Adrenal gland (tissue), 12 donors: ENCODE data around the gene CAMK1D. TPM values are rescaled to one million over a fixed set of nuclear protein-coding genes. Genes with fewer than 3 reads are reported as not detected.
A peak's percentile ranks its signal among the peaks of the same experiment; 100 is the strongest.

Experiments
- DNase-seq, 7 donors: peaks; one replicate each; pipeline ENCODE4 v3.0.0-alpha.2; 2019 to 2020
- H3K27ac ChIP-seq, 5 donors: fragments of 200-600 bp; sonication (generic) in 4 of 5; 1 replicate in 3 of 5; 2 replicates in 2 of 5; pipeline versions ENCODE4 v1.5.1 to v1.8.0; 2016 to 2020; ENCODE audit warnings: mild to moderate bottlenecking in 1 of 5
- H3K27me3 ChIP-seq: fragments of 200-600 bp; 2 replicates; pipeline ENCODE4 v1.8.0; 2021
- H3K36me3 ChIP-seq, 2 donors: fragments of 200-600 bp; replicated peaks in 1 of 2; 1 replicate in 1 of 2; 2 replicates in 1 of 2; pipeline versions ENCODE4 v1.5.1 to v1.8.0; 2018 to 2022
- H3K4me1 ChIP-seq, 2 donors: fragments of 200-600 bp; replicated peaks in 1 of 2; 1 replicate in 1 of 2; 2 replicates in 1 of 2; pipeline versions ENCODE4 v1.5.1 to v1.8.0; 2018 to 2021
- H3K4me3 ChIP-seq, 4 donors: fragments of 200-600 bp; sonication (generic) in 3 of 4; one replicate each; pipeline ENCODE4 v1.5.1; 2016 to 2018
- H3K9me3 ChIP-seq, 3 donors: fragments of 200-600 bp; sonication (generic) in 1 of 3; replicated peaks in 1 of 3; 1 replicate in 2 of 3; 2 replicates in 1 of 3; pipeline versions ENCODE4 v1.5.1 to v1.8.0; 2016 to 2021
- CTCF ChIP-seq, 6 experiments: fragments of 450-650 bp in 4 of 6; fragments of 200-600 bp in 2 of 6; sonication (generic) in 1 of 6; IDR thresholded peaks; 1 replicate in 5 of 6; 2 replicates in 1 of 6; pipeline versions ENCODE4 v1.5.1 to v1.8.0; 2016 to 2021; ENCODE audit warnings: antibody characterized with exemption in 6 of 6, mild to moderate bottlenecking in 2 of 6, moderate library complexity in 1 of 6
- POLR2A ChIP-seq, 2 donors: fragments of 450-650 bp; IDR thresholded peaks; one replicate each; pipeline ENCODE4 v1.6.1; 2017; ENCODE audit warnings: antibody characterized with exemption in 2 of 2, mild to moderate bottlenecking in 2 of 2, moderate library complexity in 1 of 2
- WGBS, 4 donors: extraction: QIAGEN DNeasy Blood & Tissue Kit in 2 of 4; methylation state at CpG; one replicate each; pipeline versions ENCODE4 v1.1.5 to v1.1.7; 2013 to 2017; 5-methylcytosine and 5-hydroxymethylcytosine counted together
- intact Hi-C, 2 donors: fragments of 100-400 bp; cut with DNase I; formaldehyde crosslinking; loops; one replicate each; pipeline versions ENCODE4 v1.14.1 to v1.15.0; 2022 to 2023
- polyA plus RNA-seq, 3 donors: library from polyadenylated mRNA; stranded (reverse); fragments of 200-250 nt in 2 of 3; fragments of 350-450 nt in 1 of 3; fragmentation: Illumina TruSeq in 1 of 3; extraction: RNeasy Lipid Tissue Mini Kit (QIAGEN cat#74804) in 1 of 3; gene quantifications; one replicate each; pipeline ENCODE4 v1.2.3, GENCODE V29; 2013 to 2014
- total RNA-seq, 9 donors: library from RNA; depleted of rRNA in 4 of 9; stranded (reverse); fragments of >200 nt in 4 of 9; fragments of 120-200 nt in 1 of 9; fragmentation: NEBNext Ultra II Directional in 1 of 9; extraction: Animal tissue kit (Norgen Biotek cat#: 25700) in 1 of 9; gene quantifications; one replicate each; pipeline versions ENCODE4 v1.1.0 to v1.2.4, GENCODE V29; 2013 to 2023
- donor health status: healthy with polysubstance abuse.
- donor health status: Bipolar disorder and iron deficiency.
- donor health status: DM: yes; HTN: yes; CAD: no.
- donor health status: DM: no; HTN: no; CAD: no.
- donor health status: DM: no; HTN: no; CAD: no.
- donor health status: DM: yes; HTN: yes; CAD: no.

Gene CAMK1D
- total and polyA plus RNA-seq, 12 donors = 2.3 to 9.4 (median 6.5) TPM

- TF ChIP-seq CTCF (IDR thresholded peaks at IDR 0.05) = no peak
- no peak for TF ChIP-seq POLR2A (IDR thresholded peaks at IDR 0.05)
- Histone ChIP-seq H3K4me1 (peaks cover 0 to 15% of the 10 kb centered on the region in 2 donors), H3K36me3 (no peaks in the 10 kb centered on the region), H3K4me3 (no peak overlapping the region), H3K27ac (no peak overlapping the region), H3K27me3 (no peaks in the 10 kb centered on the region), H3K9me3 (no peaks in the 10 kb centered on the region)
- no peak for DNase-seq
- intact Hi-C loops = no loop called here
- 0 to 85% (median 57%) methylated on average over 1 of the region's 1 CpG for WGBS, 4 donors
Observed at GRCh38 chr10:12846718-12847117, 497.4 kb downstream of the CAMK1D start.

GRCh38 chr10:12847361-12847975 is 498.1 kb downstream of the CAMK1D start:
- H3K27ac ChIP-seq = no peak overlapping the region
- no peaks in the 10 kb centered on the region for H3K36me3 ChIP-seq
- peaks cover 0 to 15% of the 10 kb centered on the region in 2 donors for H3K4me1 ChIP-seq
- no peak overlapping the region for H3K4me3 ChIP-seq
- no peaks in the 10 kb centered on the region for H3K9me3 ChIP-seq
- DNase-seq = peak in 1 of 7 donors; percentile 24
- no peaks in the 10 kb centered on the region for H3K27me3 ChIP-seq
- intact Hi-C loops = no loop called here
- TF ChIP-seq POLR2A (IDR thresholded peaks at IDR 0.05) = no peak
- peak in 1 of 6 experiments; percentile 10 for TF ChIP-seq CTCF (IDR thresholded peaks at IDR 0.05)
- WGBS, 4 donors = 48 to 100% (median 62%) methylated on average over 2 to 14 of the region's 14 CpGs

- no peak overlapping the region for H3K27ac ChIP-seq
- intact Hi-C loops = no loop called here
- no peaks in the 10 kb centered on the region for H3K9me3 ChIP-seq
- H3K4me3 ChIP-seq = no peak overlapping the region
- WGBS, 4 donors = 82 to 87% (median 85%) methylated on average over 11 of the region's 11 CpGs
- no peaks in the 10 kb centered on the region for H3K36me3 ChIP-seq
- no peaks in the 10 kb centered on the region for H3K27me3 ChIP-seq
- TF ChIP-seq POLR2A (IDR thresholded peaks at IDR 0.05) (no peak), CTCF (IDR thresholded peaks at IDR 0.05) (no peak)
- peaks cover 0 to 15% of the 10 kb centered on the region in 2 donors for H3K4me1 ChIP-seq
- no peak for DNase-seq
Observed at GRCh38 chr10:12848439-12849173, 499.3 kb downstream of the CAMK1D start.

DNA sequence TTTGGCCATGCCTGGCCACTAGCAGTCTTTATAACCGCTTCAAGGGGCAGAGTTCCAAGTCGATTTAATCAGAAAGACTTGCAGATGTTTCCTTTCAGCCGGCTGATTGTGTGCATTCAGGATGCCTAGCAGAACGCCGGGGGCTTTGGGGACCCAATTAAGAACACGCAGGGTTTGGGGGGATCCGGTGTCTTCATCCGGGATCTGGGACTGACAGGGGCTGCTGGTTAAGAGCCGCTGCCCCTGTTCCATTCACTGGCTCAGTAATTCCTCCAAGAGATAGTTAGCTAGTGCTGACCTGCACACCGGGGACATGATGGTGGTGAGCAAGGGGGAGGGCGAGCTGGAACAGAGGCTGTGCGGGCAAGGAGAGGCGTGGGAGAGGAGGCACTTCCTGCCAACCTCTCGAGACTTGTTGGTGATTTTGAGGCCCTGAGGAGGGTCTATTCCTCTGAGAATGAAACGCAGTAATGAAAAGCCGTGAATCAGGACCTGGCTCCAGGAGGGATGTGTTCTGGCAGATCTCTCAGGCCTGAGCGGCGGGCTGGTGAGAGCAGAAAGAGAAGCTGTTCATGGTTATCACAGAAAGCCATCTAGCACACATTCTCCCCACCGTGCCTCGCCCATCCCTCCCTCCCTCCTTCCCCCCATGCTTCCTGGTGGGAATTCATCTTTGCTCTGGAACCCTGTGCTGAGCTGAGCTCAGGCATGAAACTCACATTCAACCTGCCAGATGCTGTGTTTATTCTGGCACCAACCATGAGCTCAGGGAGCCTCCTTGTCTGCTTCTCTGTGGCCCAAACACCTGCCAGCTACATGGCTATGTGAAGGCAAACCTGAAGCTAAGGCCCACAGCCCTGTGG is 500.2 kb downstream of the CAMK1D start:
- no peak overlapping the region for H3K27ac ChIP-seq
- no peaks in the 10 kb centered on the region for H3K9me3 ChIP-seq
- no peak overlapping the region for H3K4me3 ChIP-seq
- TF ChIP-seq CTCF (IDR thresholded peaks at IDR 0.05) (no peak), POLR2A (IDR thresholded peaks at IDR 0.05) (no peak)
- 48 to 56% (median 51%) methylated on average over 13 to 20 of the region's 20 CpGs for WGBS, 4 donors
- H3K36me3 ChIP-seq = no peaks in the 10 kb centered on the region
- peaks cover 0 to 12% of the 10 kb centered on the region in 2 donors for H3K4me1 ChIP-seq
- intact Hi-C loops = no loop called here
- no peak for DNase-seq
- H3K27me3 ChIP-seq = no peaks in the 10 kb centered on the region
